HG03520 (cell line): ENCODE results near the gene CEP126.
A peak's percentile ranks its signal among the peaks of the same experiment; 100 is the strongest.

Source experiments
- ATAC-seq: cut with Tn5 transposase; IDR thresholded peaks from one replicate; pipeline ENCODE4 v1.9.1; 2021; ENCODE audit warnings: mild to moderate bottlenecking, moderate library complexity; ENCODE audit not compliant: unreplicated experiment

Gene CEP126

GRCh38 chr11:102007567-102008437, 93.0 kb downstream of the CEP126 start:
- peak; percentile 74 for ATAC-seq

- ATAC-seq: no peak
Measured at GRCh38 chr11:102010776-102011494, 96.1 kb downstream of the CEP126 start.

- no peak for ATAC-seq
Measured at GRCh38 chr11:102012946-102013345, 98.1 kb downstream of the CEP126 start.

GRCh38 chr11:102014756-102015155, 99.9 kb downstream of the CEP126 start:
- ATAC-seq: no peak

GRCh38 chr11:102017026-102017425, 102.2 kb downstream of the CEP126 start:
- ATAC-seq: no peak

- ATAC-seq: no peak
Measured at GRCh38 chr11:102026217-102026616, 111.4 kb downstream of the CEP126 start.

GRCh38 chr11:102026959-102027358, 112.1 kb downstream of the CEP126 start:
- ATAC-seq: no peak

GRCh38 chr11:102036757-102037156, 121.9 kb downstream of the CEP126 start:
- no peak for ATAC-seq

GRCh38 chr11:102046841-102047240, 132.0 kb downstream of the CEP126 start:
- ATAC-seq: no peak

GRCh38 chr11:102047305-102047924, 132.6 kb downstream of the CEP126 start, which contains the start of gene CFAP300:
Gene CFAP300 (plus strand): TSS chr11:102047437. CDS start chr11:102047471, 34 bp downstream.
- ATAC-seq: peak; percentile 75
